ENCODE results near the gene PDLIM5.

DNA sequence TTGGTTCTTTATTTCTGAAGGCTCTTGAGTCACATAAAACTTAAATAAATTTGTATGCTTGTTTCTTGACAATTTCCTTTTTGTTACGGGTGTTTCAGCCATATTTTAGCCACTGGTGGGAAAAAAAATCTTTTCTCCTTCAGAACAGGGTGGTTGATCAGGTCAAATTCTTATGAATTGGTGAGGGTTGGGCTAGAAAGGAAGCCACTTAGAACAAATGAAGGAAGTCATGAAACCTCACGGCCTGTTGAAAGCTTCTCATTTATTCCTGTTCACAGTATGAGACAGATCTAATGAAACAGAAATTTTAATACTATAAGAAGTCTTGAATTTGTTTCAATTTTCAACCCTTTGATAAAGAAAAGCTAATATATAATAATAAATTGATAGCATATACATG lies 12.1 kb upstream of the PDLIM5 start:
- TF ChIP-seq ZFP30 (CRISPR knock-in tag; IDR thresholded peaks at IDR 0.05) (no peak), ZNF8 (CRISPR knock-in tag; IDR thresholded peaks at IDR 0.05) (no peak), GLIS3 (CRISPR knock-in tag; IDR thresholded peaks at IDR 0.05) (no peak)
- TF ChIP-seq, protein P1, sequence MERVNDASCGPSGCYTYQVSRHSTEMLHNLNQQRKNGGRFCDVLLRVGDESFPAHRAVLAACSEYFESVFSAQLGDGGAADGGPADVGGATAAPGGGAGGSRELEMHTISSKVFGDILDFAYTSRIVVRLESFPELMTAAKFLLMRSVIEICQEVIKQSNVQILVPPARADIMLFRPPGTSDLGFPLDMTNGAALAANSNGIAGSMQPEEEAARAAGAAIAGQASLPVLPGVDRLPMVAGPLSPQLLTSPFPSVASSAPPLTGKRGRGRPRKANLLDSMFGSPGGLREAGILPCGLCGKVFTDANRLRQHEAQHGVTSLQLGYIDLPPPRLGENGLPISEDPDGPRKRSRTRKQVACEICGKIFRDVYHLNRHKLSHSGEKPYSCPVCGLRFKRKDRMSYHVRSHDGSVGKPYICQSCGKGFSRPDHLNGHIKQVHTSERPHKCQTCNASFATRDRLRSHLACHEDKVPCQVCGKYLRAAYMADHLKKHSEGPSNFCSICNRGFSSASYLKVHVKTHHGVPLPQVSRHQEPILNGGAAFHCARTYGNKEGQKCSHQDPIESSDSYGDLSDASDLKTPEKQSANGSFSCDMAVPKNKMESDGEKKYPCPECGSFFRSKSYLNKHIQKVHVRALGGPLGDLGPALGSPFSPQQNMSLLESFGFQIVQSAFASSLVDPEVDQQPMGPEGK (CRISPR knock-in tag; IDR thresholded peaks at IDR 0.05; ENCODE audit: borderline replicate concordance), result no peak

Measured in SK-N-SH treated with all-trans-retinoic acid at 6 μM for 48 hours (cell line).